ENCODE results near the gene FDXR.
"Not testable (repeated sequence)": the region's sequence is repeated elsewhere in the genome, so short reads cannot be mapped to it uniquely, and the experiment has no call there.

The FDXR gene

GRCh38 chr17:74872313-74873036, at the start of gene FDXR:
Gene FDXR (minus strand): TSS chr17:74872994. CDS start chr17:74872944, 50 bp downstream.
- DNase-seq (ENCODE audit: low read depth, low spot score): no peak

- no peak for DNase-seq (ENCODE audit: low read depth, low spot score)
These were observed 49.4 kb upstream of the FDXR start for GRCh38 chr17:74922172-74922571.

- DNase-seq (ENCODE audit: low read depth, low spot score): no peak
These were observed 49.0 kb upstream of the FDXR start for GRCh38 chr17:74921769-74922168.

- no peak for DNase-seq (ENCODE audit: low read depth, low spot score)
These were observed 48.4 kb upstream of the FDXR start for GRCh38 chr17:74921026-74921681.

GRCh38 chr17:74920642-74921025, 47.8 kb upstream of the FDXR start:
- no peak for DNase-seq (ENCODE audit: low read depth, low spot score)

GRCh38 chr17:74920306-74920620, 47.5 kb upstream of the FDXR start:
- no peak for DNase-seq (ENCODE audit: low read depth, low spot score)

- DNase-seq (ENCODE audit: low read depth, low spot score): no peak
These were observed 46.9 kb upstream of the FDXR start for GRCh38 chr17:74919440-74920305.

GRCh38 chr17:74918906-74919305, 46.1 kb upstream of the FDXR start:
- no peak for DNase-seq (ENCODE audit: low read depth, low spot score)

GRCh38 chr17:74917430-74917829, 44.6 kb upstream of the FDXR start:
- no peak for DNase-seq (ENCODE audit: low read depth, low spot score)

GRCh38 chr17:74916851-74917199, 44.0 kb upstream of the FDXR start:
- DNase-seq (ENCODE audit: low read depth, low spot score): no peak

- DNase-seq (ENCODE audit: low read depth, low spot score): no peak
These were observed 43.5 kb upstream of the FDXR start for GRCh38 chr17:74916136-74916850.

GRCh38 chr17:74911423-74911822, 38.6 kb upstream of the FDXR start:
- not testable (repeated sequence) for DNase-seq (ENCODE audit: low read depth, low spot score)

- DNase-seq (ENCODE audit: low read depth, low spot score): not testable (repeated sequence)
These were observed 36.3 kb upstream of the FDXR start for GRCh38 chr17:74909097-74909496.

- DNase-seq (ENCODE audit: low read depth, low spot score): no peak
These were observed 34.2 kb upstream of the FDXR start for GRCh38 chr17:74907012-74907411.

- DNase-seq (ENCODE audit: low read depth, low spot score): not testable (repeated sequence)
These were observed 33.5 kb upstream of the FDXR start for GRCh38 chr17:74906214-74906793.

GRCh38 chr17:74904687-74905409, 32.1 kb upstream of the FDXR start:
- DNase-seq (ENCODE audit: low read depth, low spot score): no peak

- no peak for DNase-seq (ENCODE audit: low read depth, low spot score)
These were observed 30.9 kb upstream of the FDXR start for GRCh38 chr17:74903671-74904070.

GRCh38 chr17:74903034-74903433, 30.2 kb upstream of the FDXR start:
- no peak for DNase-seq (ENCODE audit: low read depth, low spot score)

GRCh38 chr17:74901353-74902135, 28.8 kb upstream of the FDXR start:
- DNase-seq (ENCODE audit: low read depth, low spot score): no peak

GRCh38 chr17:74900208-74900607, 27.4 kb upstream of the FDXR start:
- no peak for DNase-seq (ENCODE audit: low read depth, low spot score)

Measured in brain pericyte (primary cell).